HEK293 (cell line): Measurements from ENCODE around the gene GNLY.

ENCODE experiments used
- CTCF ChIA-PET: fragments of 350-600 bp; formaldehyde crosslinking; extraction: SDS; loops from one replicate; lab custom pipeline; 2021; ENCODE audit warnings: antibody characterized with exemption; lab: Yijun Ruan, JAX
- POLR2A ChIA-PET: fragments of 300-600 bp; formaldehyde crosslinking; extraction: SDS; loops from one replicate; lab custom pipeline; 2020; ENCODE audit warnings: antibody characterized with exemption, inconsistent platforms; lab: Yijun Ruan, JAX
- H3K27ac ChIP-seq: fragments of 200-500 bp; sonication (Bioruptor generic); 2 replicates; pipeline ENCODE4 v1.5.1; 2014; ENCODE audit warnings: low read depth, low read length, control low read depth, inconsistent platforms; ENCODE audit errors: extremely low read depth
- H3K36me3 ChIP-seq, 2 experiments: fragments of 200-500 bp in 1 of 2; sonication (Bioruptor generic) in 1 of 2; 1 replicate in 1 of 2; 2 replicates in 1 of 2; pipeline ENCODE4 v1.5.1; 2014 to 2017; ENCODE audit warnings: inconsistent platforms in 2 of 2, low read length in 2 of 2; ENCODE audit not compliant: control insufficient read depth in 2 of 2, insufficient read depth in 1 of 2
- H3K4me1 ChIP-seq: fragments of 200-500 bp; sonication (Bioruptor generic); 2 replicates; pipeline ENCODE4 v1.5.1; 2014; ENCODE audit warnings: mild to moderate bottlenecking, low read length, inconsistent platforms; ENCODE audit not compliant: control insufficient read depth, insufficient read depth
- H3K4me3 ChIP-seq: 2 replicates; pipeline ENCODE4 v1.5.1; 2011; ENCODE audit warnings: low read depth, mild to moderate bottlenecking, control low read depth, low read length, moderate library complexity
- H3K9me3 ChIP-seq: fragments of 200-500 bp; sonication (Bioruptor generic); 2 replicates; pipeline ENCODE4 v1.5.1; 2014; ENCODE audit warnings: low read depth, low read length, inconsistent platforms; ENCODE audit not compliant: control insufficient read depth, insufficient read depth
- KLF16 ChIP-seq: fragments of 450-650 bp; formaldehyde crosslinking; IDR thresholded peaks from 2 replicates; pipeline ENCODE4 v1.5.1; 2017; ENCODE audit warnings: missing biosample characterization, missing genetic modification characterization
- MYNN ChIP-seq: fragments of 450-650 bp; formaldehyde crosslinking; IDR thresholded peaks from 2 replicates; pipeline ENCODE4 v1.5.1; 2016; ENCODE audit warnings: missing biosample characterization, missing genetic modification characterization, borderline replicate concordance
- SP3 ChIP-seq: fragments of 450-650 bp; formaldehyde crosslinking; IDR thresholded peaks from 2 replicates; pipeline ENCODE4 v1.5.1; 2016; ENCODE audit warnings: missing biosample characterization, missing genetic modification characterization
- YY2 ChIP-seq: fragments of 450-650 bp; formaldehyde crosslinking; IDR thresholded peaks from 2 replicates; pipeline ENCODE4 v1.5.1; 2016; ENCODE audit warnings: missing biosample characterization, missing genetic modification characterization
- ZBTB20 ChIP-seq: fragments of 450-650 bp; formaldehyde crosslinking; IDR thresholded peaks from 2 replicates; pipeline ENCODE4 v1.5.1; 2016; ENCODE audit warnings: missing biosample characterization, missing genetic modification characterization
- ZBTB7A ChIP-seq: fragments of 450-650 bp; formaldehyde crosslinking; IDR thresholded peaks from 2 replicates; pipeline ENCODE4 v1.5.1; 2016; ENCODE audit warnings: low read depth, missing biosample characterization, missing genetic modification characterization
- ZFHX2 ChIP-seq: fragments of 450-650 bp; formaldehyde crosslinking; conservative IDR thresholded peaks from 2 replicates; pipeline ENCODE4 v1.5.1; 2016; ENCODE audit warnings: missing biosample characterization, missing genetic modification characterization
- ZNF174 ChIP-seq: fragments of 450-650 bp; formaldehyde crosslinking; IDR thresholded peaks from 2 replicates; pipeline ENCODE4 v1.5.0; 2017; ENCODE audit warnings: missing biosample characterization, mild to moderate bottlenecking, missing genetic modification characterization
- ZNF175 ChIP-seq: fragments of 450-650 bp; formaldehyde crosslinking; IDR thresholded peaks from 2 replicates; pipeline ENCODE4 v1.5.1; 2016; ENCODE audit warnings: missing biosample characterization, missing genetic modification characterization
- ZNF214 ChIP-seq: fragments of 450-650 bp; formaldehyde crosslinking; IDR thresholded peaks from 2 replicates; pipeline ENCODE4 v1.5.1; 2017; ENCODE audit warnings: missing biosample characterization, mild to moderate bottlenecking, missing genetic modification characterization, borderline replicate concordance
- ZNF24 ChIP-seq: fragments of 450-650 bp; formaldehyde crosslinking; IDR thresholded peaks from 2 replicates; pipeline ENCODE4 v1.5.1; 2016; ENCODE audit warnings: missing biosample characterization, missing genetic modification characterization
- ZNF311 ChIP-seq: fragments of 450-650 bp; formaldehyde crosslinking; IDR thresholded peaks from 2 replicates; pipeline ENCODE4 v1.5.1; 2017; ENCODE audit warnings: missing biosample characterization, missing genetic modification characterization, borderline replicate concordance
- ZNF530 ChIP-seq: fragments of 450-650 bp; formaldehyde crosslinking; IDR thresholded peaks from 2 replicates; pipeline ENCODE4 v1.5.1; 2016; ENCODE audit warnings: low read depth, missing biosample characterization, missing genetic modification characterization
- ZNF544 ChIP-seq: fragments of 450-650 bp; formaldehyde crosslinking; IDR thresholded peaks from 2 replicates; pipeline ENCODE4 v1.5.0; 2017; ENCODE audit warnings: missing biosample characterization, missing genetic modification characterization
- ZNF548 ChIP-seq: fragments of 450-650 bp; formaldehyde crosslinking; IDR thresholded peaks from 2 replicates; pipeline ENCODE4 v1.5.1; 2016; ENCODE audit warnings: missing biosample characterization, missing genetic modification characterization
- ZNF585B ChIP-seq: fragments of 450-650 bp; formaldehyde crosslinking; IDR thresholded peaks from 2 replicates; pipeline ENCODE4 v1.5.1; 2016; ENCODE audit warnings: missing biosample characterization, missing genetic modification characterization
- ZNF792 ChIP-seq: fragments of 450-650 bp; formaldehyde crosslinking; IDR thresholded peaks from 2 replicates; pipeline ENCODE4 v1.5.1; 2016; ENCODE audit warnings: missing biosample characterization, missing genetic modification characterization
- TF ChIP-seq, protein P1 (sequence below): fragments of 450-650 bp; formaldehyde crosslinking; IDR thresholded peaks from 2 replicates; pipeline ENCODE4 v1.5.1; 2016; ENCODE audit warnings: missing biosample characterization, missing genetic modification characterization, borderline replicate concordance
- TF ChIP-seq, protein P2 (sequence below): fragments of 450-650 bp; formaldehyde crosslinking; IDR thresholded peaks from 2 replicates; pipeline ENCODE4 v1.5.1; 2017; ENCODE audit warnings: missing biosample characterization, missing genetic modification characterization
- TF ChIP-seq, protein P3 (sequence below): fragments of 450-650 bp; formaldehyde crosslinking; IDR thresholded peaks from 2 replicates; pipeline ENCODE4 v1.5.1; 2016; ENCODE audit warnings: missing biosample characterization, missing genetic modification characterization

The GNLY gene

DNA sequence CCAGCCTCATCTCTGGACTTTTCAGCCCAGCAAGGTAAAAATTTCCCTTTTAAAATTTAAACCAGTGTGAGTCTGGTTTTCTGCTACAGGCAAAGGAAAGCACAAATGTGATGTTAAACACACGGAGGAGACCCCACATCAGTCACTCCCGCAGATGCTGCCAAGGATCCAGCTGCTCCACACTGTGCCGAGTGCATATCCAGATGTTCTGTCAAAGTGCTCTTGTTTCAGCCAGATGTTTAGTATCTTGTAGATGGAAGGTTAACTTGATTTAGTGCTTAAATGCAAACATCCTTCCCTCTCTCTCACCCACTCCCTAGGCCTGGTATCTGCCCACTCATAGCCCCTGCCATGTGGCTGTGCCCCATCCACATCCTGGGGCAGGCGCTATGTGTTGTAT is 43.8 kb downstream of the GNLY start:
- no peaks in the 10 kb centered on the region for H3K36me3 ChIP-seq
- no peak overlapping the region for H3K27ac ChIP-seq
- no peaks in the 10 kb centered on the region for H3K9me3 ChIP-seq
- H3K4me3 ChIP-seq, result no peak overlapping the region
- H3K4me1 ChIP-seq, result peaks cover 7% of the 10 kb centered on the region
- POLR2A ChIA-PET, result no interaction called here
- TF ChIP-seq ZNF24 (tag by site-specific recombination) (no peak), ZFHX2 (tag by site-specific recombination) (0 out of 2 replicates have a peak, but pooled peaks have one; percentile 30), KLF16 (tag by site-specific recombination) (no peak)
- CTCF ChIA-PET, result interaction anchor here (0.9 to 1.4 kb wide), 2 partner anchors 9 to 76 kb away, joined by 3 to 4 read pairs; no protein-coding TSS in a partner anchor

DNA sequence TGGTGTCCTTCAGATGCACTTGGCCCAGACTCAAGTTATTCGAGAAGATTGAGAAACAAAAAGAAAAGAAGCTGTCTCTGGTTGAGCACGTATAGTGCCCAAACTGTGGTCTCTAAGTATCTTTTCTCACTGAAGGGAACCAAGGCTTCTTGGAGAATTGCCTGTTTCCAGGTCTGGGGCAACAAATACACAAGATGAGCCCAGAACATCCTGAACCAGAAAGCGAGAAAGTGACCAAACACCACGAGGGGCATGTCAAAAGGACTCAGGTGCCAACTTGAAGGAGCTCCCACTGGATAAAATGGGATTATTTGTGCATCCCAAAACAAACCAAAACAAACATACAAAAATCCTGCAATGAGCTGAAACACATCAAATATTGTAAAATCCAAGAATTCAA is 46.0 kb downstream of the GNLY start:
- TF ChIP-seq, protein P1, sequence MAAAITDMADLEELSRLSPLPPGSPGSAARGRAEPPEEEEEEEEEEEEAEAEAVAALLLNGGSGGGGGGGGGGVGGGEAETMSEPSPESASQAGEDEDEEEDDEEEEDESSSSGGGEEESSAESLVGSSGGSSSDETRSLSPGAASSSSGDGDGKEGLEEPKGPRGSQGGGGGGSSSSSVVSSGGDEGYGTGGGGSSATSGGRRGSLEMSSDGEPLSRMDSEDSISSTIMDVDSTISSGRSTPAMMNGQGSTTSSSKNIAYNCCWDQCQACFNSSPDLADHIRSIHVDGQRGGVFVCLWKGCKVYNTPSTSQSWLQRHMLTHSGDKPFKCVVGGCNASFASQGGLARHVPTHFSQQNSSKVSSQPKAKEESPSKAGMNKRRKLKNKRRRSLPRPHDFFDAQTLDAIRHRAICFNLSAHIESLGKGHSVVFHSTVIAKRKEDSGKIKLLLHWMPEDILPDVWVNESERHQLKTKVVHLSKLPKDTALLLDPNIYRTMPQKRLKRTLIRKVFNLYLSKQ (tag by site-specific recombination), result no peak
- TF ChIP-seq ZNF548 (tag by site-specific recombination), result no peak
- POLR2A ChIA-PET, result no interaction called here
- no peak overlapping the region for H3K4me3 ChIP-seq
- CTCF ChIA-PET, result interaction anchor here (0.6 to 3.1 kb wide), 6 partner anchors 10 to 73 kb away, joined by 3 to 21 read pairs (median 4); no protein-coding TSS in a partner anchor
- no peaks in the 10 kb centered on the region for H3K36me3 ChIP-seq
- no peak overlapping the region for H3K27ac ChIP-seq
- H3K9me3 ChIP-seq, result no peaks in the 10 kb centered on the region
- H3K4me1 ChIP-seq, result peaks cover 8% of the 10 kb centered on the region

DNA sequence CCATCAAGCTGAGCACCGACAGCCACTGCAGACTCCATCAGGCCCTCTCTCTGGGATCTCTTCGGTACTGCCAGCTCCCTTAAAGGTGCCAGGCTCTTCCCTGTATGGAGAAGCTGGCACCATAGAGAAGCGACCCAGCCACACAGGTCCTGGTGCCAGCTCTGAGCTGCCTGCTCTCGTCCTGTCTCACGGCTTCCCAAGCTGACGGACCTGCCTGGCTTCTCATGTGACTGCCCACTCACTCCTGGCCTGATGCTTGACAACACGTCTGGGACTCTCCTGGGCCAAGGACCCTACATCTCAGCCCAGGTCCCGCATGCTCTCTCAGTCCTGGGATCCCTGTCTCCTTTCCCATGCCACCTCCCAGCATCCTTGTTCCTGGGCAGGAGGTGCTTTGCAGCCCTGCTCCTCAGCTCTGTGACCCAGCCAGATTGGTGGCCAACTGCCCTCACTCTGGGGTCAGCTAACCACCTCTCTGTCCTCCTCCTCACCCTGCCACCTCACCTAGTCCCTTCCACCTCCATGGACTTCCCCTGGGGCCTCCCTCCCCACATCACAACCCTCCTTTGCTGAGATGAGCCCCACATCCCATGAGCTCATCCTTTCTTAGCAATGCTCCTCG is 47.2 kb downstream of the GNLY start:
- H3K4me1 ChIP-seq, result peaks cover 8% of the 10 kb centered on the region
- no peak overlapping the region for H3K4me3 ChIP-seq
- no peaks in the 10 kb centered on the region for H3K36me3 ChIP-seq
- CTCF ChIA-PET, result interaction anchor here (0.7 to 3.1 kb wide), 8 partner anchors 9 to 73 kb away, joined by 3 to 21 read pairs (median 12); no protein-coding TSS in a partner anchor
- no peak for TF ChIP-seq YY2 (tag by site-specific recombination)
- TF ChIP-seq ZBTB20 (tag by site-specific recombination), result 0 out of 2 replicates have a peak, but pooled peaks have one; percentile 21
- H3K27ac ChIP-seq, result no peak overlapping the region
- POLR2A ChIA-PET, result interaction anchor here (0.7 to 1.7 kb wide), 6 partner anchors 10 to 125 kb away, joined by 3 to 11 read pairs (median 4); partner anchors contain the start of gene USP39
- no peaks in the 10 kb centered on the region for H3K9me3 ChIP-seq

DNA sequence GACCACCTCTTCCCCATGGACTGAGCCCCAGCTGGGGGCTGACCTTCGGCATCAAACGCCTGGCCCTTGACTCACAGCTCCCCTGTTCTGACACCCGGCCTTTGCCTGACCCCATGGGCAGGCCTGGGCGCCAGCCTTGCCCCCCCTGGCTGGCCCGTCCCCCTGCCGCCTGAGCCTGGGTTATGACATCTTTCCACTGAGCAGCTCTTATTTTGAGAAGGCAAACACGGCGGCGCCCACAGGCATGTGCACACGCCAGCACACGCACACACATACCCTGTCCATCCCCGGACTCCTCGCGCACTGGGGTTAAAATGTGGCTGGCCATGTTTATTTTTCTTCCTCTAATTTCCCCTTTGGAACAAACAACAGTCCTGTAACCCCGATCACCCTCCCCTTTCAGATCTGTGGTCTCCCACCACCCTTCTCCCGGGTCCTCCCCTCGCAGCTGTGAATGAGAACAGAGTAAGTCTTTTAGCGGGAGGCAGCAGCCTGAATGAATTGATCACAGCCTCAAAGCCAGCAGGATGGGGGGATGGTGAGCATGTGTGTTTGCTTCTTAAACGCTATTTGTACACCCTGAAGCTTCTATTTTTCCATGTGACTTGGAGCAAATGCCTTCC is 47.8 kb downstream of the GNLY start:
- H3K4me3 ChIP-seq, result no peak overlapping the region
- peaks cover 8% of the 10 kb centered on the region for H3K4me1 ChIP-seq
- CTCF ChIA-PET, result interaction anchor here (0.8 to 2.9 kb wide), 10 partner anchors 8 to 72 kb away, joined by 3 to 18 read pairs (median 4); no protein-coding TSS in a partner anchor
- no peaks in the 10 kb centered on the region for H3K9me3 ChIP-seq
- TF ChIP-seq ZNF792 (tag by site-specific recombination) (no peak), ZNF544 (tag by site-specific recombination) (no peak), ZNF311 (tag by site-specific recombination) (no peak), ZNF530 (tag by site-specific recombination) (no peak), SP3 (tag by site-specific recombination) (no peak), ZNF585B (tag by site-specific recombination) (no peak), ZNF214 (tag by site-specific recombination) (no peak), ZNF174 (tag by site-specific recombination) (no peak), MYNN (tag by site-specific recombination) (no peak), ZBTB7A (tag by site-specific recombination) (no peak), ZNF175 (tag by site-specific recombination) (no peak)
- TF ChIP-seq, protein P2, sequence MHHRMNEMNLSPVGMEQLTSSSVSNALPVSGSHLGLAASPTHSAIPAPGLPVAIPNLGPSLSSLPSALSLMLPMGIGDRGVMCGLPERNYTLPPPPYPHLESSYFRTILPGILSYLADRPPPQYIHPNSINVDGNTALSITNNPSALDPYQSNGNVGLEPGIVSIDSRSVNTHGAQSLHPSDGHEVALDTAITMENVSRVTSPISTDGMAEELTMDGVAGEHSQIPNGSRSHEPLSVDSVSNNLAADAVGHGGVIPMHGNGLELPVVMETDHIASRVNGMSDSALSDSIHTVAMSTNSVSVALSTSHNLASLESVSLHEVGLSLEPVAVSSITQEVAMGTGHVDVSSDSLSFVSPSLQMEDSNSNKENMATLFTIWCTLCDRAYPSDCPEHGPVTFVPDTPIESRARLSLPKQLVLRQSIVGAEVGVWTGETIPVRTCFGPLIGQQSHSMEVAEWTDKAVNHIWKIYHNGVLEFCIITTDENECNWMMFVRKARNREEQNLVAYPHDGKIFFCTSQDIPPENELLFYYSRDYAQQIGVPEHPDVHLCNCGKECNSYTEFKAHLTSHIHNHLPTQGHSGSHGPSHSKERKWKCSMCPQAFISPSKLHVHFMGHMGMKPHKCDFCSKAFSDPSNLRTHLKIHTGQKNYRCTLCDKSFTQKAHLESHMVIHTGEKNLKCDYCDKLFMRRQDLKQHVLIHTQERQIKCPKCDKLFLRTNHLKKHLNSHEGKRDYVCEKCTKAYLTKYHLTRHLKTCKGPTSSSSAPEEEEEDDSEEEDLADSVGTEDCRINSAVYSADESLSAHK, result no peak
- TF ChIP-seq, protein P3, sequence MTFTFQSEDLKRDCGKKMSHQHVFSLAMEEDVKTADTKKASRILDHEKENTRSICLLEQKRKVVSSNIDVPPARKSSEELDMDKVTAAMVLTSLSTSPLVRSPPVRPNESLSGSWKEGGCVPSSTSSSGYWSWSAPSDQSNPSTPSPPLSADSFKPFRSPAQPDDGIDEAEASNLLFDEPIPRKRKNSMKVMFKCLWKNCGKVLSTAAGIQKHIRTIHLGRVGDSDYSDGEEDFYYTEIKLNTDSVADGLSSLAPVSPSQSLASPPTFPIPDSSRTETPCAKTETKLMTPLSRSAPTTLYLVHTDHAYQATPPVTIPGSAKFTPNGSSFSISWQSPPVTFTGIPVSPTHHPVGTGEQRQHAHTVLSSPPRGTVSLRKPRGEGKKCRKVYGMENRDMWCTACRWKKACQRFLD (tag by site-specific recombination), result no peak
- no peaks in the 10 kb centered on the region for H3K36me3 ChIP-seq
- peak overlapping the region; percentile 17; the same call in 1 of the 2 replicates for H3K27ac ChIP-seq
- POLR2A ChIA-PET, result interaction anchor here (0.7 to 1.7 kb wide), 8 partner anchors 9 to 364 kb away, joined by 3 to 15 read pairs (median 4); partner anchors contain the start of genes ATOH8, POLR1A and PTCD3
